ENCODE measurements around the gene ARAP1.

Gene ARAP1

GRCh38 chr11:72741849-72742512 is 10.2 kb downstream of the ARAP1 start:
- no peak for DNase-seq

- no peak for DNase-seq
These were observed 10.8 kb downstream of the ARAP1 start for GRCh38 chr11:72741429-72741833.

DNA sequence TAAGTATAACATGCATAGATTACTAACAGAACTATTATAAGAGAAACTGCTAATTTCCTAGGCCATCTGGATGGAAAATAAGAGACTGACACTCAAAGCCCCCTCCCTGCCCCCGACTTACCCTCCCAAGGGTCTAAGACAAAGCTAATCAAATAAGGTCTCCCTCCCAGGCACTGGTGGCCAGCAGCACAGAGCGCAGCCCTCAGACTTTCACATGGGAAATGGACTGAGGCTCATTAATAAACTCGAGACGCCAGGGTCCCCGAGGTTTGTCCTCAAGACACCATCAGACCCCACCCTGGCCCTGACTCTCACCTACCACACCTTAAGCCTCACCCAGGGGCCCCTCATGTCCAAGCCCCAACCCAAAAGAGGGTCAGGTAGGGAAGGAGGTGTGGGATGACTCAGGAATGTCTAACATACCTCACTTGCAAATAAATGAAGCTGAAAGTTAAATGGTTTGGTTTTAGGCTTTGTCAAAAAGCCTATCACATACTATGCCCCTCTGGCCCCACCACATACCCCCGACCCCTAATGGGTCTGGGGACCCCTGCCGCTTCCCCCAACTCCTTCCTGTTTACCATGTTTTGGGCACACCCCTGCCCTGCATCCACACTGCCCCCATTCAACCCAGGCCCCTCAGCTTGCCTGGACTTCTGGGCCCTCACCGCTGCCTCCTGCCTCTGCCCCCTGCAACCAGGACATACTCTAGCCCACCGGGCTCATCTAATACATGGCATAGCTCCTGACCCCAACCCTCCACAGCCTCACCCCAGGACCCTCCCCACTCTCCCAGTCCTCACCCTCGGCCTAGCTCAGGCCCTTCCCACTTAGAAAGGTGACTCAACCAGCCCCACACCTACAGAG is 11.4 kb downstream of the ARAP1 start:
- DNase-seq = no peak

- DNase-seq = no peak
These were observed 12.2 kb downstream of the ARAP1 start for GRCh38 chr11:72740060-72740424.

DNA sequence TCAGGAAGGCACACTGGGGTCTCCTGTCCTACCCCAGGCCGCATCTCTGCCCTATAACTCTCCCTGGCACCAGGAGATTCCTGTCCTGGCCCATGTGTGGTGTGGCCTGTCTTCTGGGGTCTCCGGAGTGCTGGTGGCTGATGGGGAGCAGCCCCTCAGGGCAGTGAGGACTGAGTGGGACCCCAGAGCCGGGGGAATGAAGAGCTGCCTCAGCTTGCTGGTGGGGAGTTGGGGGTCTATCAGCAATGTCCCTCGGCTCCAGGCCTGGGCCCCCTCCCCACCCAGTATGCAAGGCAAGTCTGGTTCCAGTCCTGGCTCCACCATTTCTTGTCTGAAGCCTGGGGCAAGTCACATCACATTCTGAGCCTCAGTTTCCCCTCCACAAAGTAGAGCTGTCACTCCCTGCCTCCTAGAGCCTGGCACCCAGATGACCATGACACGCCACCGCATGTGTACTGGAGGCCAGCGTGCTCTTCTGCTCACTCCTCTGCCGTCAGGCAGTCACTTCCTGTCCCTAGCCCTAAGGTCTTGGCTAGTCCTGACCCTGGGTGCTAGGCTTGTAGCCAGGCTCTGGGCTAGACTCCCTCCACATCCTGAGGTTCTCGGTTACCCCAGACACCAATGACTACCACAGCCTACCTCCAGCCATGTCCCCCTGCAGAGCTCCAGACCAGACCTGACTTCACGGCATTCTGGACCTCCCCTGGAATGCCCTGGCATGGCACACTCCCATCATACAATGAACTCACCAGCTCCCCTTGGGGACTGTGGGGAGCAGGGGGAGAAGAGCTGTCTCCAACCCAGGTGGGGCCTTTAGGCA is 12.8 kb downstream of the ARAP1 start:
- DNase-seq = no peak

DNA sequence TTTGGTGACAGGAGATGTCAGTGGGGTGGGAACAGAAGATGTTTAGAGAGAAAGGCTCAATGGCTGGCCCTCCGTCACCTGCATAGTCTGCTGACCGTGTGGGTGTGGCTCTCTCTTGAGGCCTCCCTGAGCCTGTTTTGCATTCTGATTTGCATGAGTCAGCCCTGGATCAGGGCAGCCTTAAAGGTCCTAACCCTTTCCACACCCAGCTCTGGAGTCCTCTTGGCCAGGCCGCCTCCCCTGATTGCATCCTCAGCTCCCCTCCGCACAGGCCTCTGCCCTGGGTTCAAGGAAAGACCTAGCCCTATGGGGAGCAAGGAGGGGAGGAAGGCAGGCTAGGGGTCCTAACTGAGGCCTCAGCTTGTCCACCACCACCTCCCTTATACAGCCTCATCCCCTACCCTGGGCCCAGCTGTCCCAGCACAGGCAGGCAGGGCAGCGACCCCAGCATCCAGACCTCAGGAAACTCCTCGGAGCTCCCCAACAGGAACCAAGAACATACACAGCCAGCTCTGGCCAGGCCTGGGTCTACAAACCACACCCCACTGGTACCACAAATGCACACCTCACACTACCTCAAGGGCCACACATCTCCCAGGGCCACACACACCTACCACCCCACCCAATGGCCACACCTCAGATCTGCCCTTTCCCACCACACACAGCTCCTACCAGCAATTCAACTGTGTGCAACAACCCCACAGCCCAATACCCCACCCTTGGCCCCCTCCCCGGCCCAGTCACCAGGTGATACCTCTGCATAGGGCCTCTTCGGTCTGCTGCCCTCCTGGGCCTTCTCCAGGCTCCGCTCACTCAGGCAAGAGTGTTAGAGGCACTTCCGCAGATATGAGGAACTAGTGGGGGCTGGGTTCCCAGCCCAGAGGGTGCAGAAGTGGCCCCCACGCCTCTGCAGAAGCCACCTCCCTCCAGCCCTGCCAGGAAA is 13.7 kb downstream of the ARAP1 start:
- no peak for DNase-seq

GRCh38 chr11:72737336-72737735 is 14.9 kb downstream of the ARAP1 start:
- DNase-seq = no peak

DNA sequence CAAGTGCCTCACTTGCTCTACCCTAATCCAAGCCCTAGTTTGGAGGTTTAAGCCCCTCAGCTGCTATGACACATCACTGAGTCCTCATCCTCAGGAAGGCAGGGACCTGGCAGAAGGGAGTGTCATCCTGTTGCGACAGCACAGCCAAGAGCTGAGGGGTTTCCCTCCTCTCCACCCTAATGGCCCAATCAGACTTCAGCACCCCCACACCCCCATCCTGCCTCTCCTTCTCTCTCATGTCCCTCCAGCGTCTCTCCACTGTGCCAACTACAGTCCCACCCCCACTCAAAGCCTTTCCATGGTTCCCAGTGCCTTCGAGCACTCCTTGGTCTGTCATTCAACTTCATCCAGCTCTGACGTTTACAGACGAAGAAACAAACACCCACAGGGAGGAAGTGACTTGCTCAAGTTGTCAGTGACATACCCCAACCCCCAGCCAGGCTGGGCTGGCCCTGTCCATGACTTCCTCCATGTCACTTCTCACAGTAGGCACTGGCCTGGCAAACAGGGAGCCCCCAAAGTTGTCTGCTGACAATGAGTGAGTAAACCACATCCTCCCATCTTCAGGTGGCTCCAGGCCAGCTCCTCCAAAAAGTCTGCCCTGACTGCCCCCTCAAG is 15.6 kb downstream of the ARAP1 start:
- DNase-seq = peak; percentile 47

- no peak for DNase-seq
These were observed 16.6 kb downstream of the ARAP1 start for GRCh38 chr11:72735495-72736027.

- DNase-seq = no peak
These were observed 19.9 kb downstream of the ARAP1 start for GRCh38 chr11:72732329-72732728.

- no peak for DNase-seq
These were observed 21.5 kb downstream of the ARAP1 start for GRCh38 chr11:72730737-72731136.

DNA sequence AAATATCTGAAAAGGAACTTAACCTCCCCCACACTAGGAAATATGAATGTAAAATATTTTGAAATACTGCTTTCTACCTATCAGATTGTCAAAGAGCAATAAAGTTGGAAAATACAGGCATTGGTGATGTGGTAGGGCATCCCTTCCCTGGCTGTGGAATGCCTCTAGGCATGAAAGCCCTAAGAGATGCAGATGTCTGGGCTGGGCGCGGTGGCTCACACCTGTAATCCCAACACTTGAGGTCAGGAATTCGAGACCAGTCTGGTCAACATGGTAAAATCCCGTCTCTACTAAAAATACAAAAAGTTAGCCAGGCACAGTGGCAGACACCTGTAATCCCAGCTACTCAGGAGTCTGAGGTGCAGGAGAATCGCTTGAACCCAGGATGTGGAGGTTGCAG is 22.0 kb downstream of the ARAP1 start:
- no peak for DNase-seq

DNA sequence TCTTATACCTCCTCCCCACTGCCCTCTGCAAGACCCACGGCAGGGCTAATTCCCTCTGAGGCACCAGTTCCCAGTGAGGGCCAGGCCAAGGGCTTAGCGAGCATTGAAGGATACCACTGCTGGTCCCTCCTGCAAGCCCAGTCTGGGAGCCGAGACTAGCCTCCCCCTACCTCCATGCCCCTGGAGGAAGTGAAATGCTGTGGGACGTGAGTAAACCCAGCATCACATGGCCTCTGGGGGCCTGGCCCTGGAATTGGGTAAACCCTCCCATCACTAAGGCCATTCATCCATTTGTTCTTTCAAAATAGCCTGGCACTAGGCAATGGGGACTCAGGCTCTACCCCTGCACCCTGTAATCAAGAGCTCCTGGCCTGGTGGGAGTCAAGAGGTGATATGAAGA is 24.7 kb downstream of the ARAP1 start:
- DNase-seq = no peak

DNA sequence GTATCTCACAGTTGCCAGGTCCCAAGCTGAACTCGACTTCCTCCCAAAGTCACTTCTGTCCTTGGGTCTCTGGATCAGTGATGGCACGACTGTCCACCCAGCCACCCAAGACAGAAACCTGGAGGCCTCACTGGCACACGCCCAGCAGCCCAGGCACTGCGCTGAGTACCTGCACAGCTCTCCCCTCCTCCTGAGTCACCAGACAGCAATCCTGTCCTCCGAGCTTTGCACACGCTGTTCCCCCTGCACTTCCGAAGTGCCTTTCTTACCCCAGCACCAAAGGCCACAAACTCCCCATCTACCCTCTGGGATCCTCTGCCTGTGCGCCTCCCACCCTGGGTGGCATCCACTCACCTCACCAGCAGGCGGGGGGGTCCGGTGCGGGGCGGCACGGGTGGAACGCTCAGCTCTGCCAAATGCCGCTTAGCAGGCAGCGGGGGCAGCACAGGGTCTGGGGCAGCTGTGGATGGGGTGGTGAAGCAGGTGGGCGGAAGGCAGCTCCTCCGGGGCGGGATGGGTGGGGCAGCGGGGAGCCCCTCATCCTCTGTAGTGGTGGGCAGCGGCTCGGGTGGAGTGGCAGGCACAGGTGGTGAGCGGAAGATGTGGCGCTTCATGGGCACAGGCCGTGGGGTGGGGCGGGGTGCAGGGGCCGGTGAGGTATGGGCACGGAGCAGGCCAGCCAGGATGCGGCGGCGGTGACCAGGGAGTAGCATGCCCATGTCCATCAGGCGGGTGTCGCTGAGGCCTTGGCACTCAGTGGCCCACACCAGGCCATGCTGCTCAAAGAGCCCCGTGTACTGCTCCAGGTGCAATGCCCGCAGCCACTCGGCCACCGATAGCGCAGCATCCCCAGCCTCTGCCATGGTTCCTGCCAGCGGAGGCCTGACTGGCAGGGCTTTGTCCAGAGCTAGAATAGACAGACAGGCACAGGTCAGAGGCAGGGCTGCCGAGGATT is 25.7 kb downstream of the ARAP1 start:
- no peak for DNase-seq

DNA sequence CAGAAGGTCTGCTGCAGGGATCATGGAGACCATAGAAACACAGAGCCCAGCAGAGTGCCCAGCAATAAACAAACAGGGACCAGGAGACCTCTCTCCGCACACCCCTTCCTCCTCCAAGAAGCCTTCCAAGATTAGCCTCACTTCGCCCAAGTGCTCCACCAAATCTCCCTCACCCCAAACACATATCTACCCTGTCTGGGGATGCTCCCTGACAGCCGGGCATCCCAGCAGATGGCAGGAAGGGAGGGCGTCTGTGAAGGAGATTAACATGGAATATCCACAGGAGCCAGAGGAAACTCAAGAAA is 26.5 kb downstream of the ARAP1 start:
- no peak for DNase-seq

DNA sequence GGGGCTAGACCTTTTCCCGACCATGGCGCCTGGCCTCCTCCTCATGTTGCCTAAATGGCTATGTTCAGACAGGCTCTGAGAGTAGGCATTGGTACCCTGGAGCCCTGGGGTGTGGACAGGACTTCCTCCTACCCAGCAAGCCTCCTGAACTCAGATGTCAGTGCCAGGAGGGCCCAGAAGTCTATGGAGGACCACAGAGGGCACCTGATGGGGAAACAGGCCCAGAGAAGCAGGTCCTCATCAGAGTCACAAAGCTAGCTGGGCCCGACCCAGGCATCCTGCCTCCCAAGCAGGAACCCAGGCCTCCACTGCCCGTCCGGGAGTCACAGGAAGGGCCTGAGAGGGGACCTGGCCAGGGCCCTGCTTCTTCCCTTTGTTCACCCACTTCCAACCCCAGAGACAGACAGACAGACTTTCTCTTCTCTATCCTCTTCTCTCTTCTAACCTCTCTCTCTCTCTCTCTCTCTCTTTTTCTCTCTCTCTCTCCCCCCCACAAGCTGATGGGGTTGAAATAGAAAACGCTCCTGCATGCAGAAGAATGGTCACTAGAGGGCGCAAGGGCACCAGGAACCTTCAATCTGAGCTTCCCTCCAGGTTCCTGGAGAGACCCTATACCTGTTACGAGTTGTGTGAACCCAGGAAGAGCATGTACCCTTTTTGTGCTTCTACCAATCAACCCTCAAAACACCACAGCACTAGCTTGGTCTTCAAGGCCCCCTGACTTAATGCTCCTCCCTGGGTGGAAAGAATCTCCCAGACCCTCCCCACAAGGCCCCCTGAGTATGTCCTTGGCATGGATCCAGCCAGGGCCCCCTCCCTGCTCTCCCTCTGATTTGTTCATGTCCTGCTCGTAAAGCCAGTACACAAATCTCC is 27.1 kb downstream of the ARAP1 start:
- peak; percentile 77 for DNase-seq

DNA sequence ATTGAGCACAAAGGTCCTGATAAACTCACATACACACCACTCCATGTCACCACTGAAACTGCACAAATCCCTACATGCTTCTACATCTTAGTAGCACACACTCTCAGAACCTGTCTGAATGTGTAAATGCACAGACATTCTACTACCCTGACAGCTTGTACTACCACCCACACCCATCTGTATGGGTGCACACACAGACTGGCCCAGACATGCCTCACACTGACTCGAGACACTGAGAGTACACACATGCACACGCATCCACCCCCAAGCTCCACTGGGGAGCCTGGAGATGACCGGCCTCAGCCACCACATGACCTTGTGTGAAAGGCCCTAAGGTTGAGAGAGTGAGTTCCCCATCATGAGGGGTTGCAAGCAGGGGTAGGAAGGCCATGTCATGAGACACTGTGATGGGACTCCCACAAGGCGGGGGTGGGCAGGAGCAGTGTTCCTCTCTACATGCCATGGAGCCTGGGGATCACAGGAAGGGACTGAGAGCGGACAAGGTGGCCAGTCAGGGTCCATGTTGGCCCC is 28.1 kb downstream of the ARAP1 start:
- no peak for DNase-seq

- no peak for DNase-seq
These were observed 28.7 kb downstream of the ARAP1 start for GRCh38 chr11:72723508-72723907.

- DNase-seq = peak; percentile 87
These were observed 30.0 kb downstream of the ARAP1 start for GRCh38 chr11:72722050-72722748.

Data from effector CD8-positive, alpha-beta T cell (primary cell).